ENCODE results near the gene CTRB1.
"Not testable (repeated sequence)": the region's sequence is repeated elsewhere in the genome, so short reads cannot be mapped to it uniquely, and the experiment has no call there.

CTRB1 gene

DNA sequence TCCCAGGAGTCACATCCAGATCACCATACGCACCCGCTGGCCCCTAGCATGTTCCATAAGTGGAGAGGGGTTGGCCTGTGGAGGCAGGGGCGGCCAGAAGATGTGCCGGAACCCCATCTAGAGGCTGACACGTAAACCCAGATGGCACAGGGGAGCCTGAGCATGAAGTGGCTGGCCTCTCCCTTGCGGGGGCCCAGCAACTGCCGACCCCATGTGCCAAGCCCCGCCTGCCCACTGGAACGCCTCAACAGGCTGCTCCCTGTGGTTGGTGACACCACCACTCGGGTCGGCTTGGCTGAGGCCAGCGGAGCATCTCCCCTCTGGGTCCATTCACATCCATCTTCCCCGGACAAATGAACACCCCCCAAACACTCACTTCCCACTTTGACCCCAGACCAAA is 23.2 kb downstream of the CTRB1 start:
- DNase-seq (ENCODE audit: low spot score) = no peak

- DNase-seq (ENCODE audit: low spot score) = not testable (repeated sequence)
These were observed 23.8 kb downstream of the CTRB1 start for GRCh38 chr16:75242436-75243078.

DNA sequence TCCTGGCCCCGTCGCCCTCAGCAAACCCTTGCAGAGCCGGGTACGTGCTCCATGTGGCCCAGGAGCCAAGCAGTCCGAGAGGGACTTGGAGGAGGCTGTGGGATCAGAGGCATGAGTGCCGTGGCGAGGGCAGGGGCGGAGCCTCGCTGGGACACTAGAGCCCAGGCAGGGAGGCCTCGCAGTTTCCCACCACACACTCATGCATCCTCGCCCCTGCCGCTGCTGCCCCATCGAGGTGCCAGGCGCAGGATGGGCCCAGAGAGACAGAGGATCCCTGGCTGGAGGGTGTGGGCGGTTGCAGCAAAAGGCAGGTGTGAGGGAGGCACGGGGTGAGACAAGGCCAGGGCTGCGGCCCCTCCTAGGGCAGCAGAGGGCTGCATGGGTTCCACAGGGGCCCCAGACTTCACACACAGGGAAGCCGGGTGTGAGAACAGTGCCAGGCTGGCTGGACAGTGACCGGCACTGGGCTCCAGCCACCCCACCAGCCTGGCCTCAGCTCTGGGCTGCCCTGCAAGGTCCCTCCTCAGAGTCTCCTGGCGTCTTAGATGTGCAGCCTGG is 25.0 kb downstream of the CTRB1 start:
- DNase-seq (ENCODE audit: low spot score) = no peak

GRCh38 chr16:75244225-75244809 is 25.5 kb downstream of the CTRB1 start:
- DNase-seq (ENCODE audit: low spot score) = no peak

DNA sequence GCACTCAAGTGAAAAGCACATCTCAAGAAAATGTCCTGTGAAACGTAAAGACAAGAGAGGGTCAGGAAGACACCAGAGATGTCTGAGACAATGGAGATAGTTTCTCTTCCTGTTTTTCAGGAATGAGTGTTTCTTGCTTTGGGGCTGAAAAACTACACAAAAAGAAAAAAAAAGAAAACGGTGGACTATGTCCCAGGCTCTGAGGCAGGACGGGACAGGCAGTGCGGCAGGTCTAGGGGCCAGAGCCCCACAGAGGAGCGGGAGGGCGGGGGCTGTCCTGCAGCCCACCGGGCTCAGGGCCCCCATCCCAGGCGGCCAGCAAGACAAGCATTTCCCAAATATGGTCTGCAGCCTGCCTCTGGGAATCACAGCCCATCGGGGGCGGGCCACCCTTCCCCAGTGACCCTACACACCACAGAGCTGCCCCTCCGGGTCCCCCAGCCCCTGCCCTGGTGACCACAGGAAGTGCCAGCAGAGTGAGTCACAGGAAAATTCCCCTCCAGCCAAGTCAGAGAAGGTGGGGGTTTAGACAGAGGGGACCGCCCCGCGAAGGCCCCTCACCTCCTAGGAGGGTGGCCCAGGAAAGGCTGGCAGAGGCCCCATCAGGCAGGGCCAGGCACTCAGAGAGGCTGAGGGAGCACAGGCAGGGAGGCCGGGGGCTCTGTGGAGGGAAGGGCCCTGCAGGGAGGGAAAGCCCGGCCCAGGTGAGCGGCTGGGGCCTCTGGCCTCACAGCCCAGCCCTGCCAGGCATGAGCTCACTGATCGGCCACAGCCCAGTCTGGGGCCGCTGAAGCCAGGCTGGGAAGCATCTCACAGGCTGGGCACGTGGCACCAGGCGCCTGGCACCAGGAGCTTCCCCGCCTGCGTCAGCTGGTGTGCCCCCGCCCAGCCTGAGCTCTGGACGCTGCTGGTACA is 26.3 kb downstream of the CTRB1 start:
- peak; percentile 80 for DNase-seq (ENCODE audit: low spot score)

DNA sequence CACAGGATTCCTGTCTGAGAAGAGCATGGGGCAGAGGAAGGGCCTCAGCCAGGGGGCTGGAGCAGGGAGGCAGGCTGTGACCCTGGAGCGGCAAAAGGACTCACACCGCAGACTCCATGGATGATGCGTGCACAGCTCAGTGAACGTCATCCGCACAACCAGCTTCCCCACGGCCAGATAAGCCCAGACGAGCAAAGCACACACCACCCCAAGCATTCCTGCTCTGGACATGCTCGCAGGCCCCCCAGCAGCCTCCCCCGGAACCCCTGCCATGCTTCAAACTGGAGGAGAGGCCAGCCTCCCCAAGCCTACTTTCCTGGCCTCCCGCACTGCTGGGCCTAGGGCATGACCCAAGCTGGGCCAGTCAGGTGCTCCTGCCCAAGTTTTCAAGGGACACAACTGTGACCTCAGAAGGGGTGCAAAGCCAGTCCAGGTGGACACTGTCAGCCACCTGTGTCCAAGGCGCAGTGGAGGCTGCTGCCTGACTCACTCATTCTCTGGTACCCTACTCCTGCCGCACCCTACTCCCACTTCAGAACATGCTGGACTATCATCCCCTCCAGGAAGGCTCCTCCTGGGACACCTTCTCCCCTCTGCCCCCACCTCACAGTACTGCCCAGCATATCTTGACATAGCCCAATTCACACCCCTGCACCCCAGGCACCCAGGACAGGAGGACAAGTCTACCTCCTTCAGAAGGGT is 27.9 kb downstream of the CTRB1 start:
- DNase-seq (ENCODE audit: low spot score) = no peak

GRCh38 chr16:75247249-75247648 is 28.5 kb downstream of the CTRB1 start:
- DNase-seq (ENCODE audit: low spot score) = no peak

DNA sequence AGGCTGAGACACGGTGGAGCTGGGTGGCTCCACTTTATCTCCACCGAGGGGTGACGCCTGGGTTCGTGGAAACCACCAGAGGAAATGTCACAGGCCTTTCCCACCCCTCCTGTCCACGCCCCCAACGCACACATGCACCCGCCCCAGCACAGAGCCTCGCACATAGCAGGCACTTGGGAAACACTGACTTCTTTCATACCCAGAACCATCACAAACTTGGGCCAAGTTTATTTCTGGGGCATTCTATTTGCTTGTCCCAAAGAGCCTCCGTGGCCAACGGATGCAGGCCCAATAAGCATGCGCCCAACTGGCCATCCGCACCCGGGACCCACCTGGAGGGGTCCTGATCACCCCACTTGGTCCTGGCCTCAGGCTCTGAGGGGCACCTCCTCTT is 29.4 kb downstream of the CTRB1 start:
- DNase-seq (ENCODE audit: low spot score) = no peak

DNA sequence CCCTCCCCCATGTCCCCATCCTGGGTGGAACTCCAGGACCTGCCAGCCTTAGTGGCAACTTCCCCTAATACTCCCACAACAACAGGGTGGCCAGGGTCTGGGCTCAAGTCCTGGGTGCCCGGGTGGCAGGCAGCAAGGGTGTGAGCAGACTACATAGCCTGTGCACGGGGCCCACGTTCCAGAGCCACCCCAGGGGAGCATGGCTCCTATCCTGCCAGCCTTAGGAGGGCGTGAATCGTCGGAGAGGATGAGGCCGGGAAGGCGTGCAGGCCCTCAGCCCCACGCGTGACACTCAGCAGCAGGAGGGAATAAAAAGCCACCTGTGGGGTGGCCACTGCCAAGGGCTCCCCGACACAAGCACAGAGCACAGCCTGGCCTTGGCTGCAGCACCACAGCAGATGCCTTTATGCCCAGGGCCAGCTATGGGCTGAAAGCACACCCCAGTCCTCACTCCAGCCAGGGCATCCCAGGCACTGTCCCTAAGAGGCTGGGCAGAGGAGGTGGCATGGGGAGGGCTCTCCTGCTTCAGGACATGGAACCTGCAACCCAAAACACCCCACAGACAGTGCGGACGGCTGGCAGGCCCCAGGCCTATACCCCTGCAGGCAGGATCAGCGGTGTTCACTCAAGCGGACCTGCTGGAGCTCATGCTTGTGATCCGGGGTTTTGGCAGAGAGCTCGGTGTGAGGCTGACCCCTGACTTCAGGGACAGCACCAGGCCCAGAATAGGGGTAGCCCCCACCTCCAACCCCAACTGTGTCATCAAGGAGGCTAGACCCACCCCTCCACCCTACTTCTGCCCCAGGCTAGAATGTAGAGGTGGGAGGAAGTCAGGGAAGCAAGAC is 30.0 kb downstream of the CTRB1 start:
- no peak for DNase-seq (ENCODE audit: low spot score)

- DNase-seq (ENCODE audit: low spot score) = no peak
These were observed 30.7 kb downstream of the CTRB1 start for GRCh38 chr16:75249441-75249840.

DNA sequence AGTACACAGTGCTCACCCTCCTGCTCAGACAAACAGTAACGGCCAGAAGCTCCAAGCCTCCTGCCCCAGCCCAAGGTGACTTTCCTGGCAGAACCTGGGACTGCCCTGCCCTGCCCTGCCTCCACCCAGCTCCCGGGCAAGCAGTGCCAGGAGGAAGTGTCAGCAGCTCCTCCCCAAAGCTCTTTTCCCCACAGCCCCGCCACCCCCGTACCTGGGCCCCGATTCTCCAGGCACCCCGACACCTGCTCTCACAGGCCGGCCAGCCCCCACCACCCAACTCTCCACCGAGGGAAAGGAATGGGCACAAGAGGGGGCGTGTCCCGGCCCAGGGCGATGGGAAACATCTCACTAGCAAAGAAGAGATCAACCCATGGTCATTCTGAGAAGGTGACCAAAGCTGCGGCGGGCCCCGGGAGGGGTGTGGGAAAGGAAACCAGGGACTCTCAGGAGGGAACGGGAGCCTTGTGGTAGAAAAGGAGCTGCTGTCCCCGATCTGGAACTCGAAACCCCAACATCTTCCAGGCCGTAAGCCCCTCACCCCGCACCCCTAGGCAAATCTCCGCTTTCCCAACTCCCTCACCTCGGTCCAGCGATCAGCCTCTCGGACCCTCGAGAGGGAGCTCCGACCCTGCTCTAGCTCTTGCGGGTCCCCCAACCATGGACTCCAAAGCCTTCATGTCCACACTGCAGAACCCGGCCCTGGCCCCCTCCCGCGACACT is 31.5 kb downstream of the CTRB1 start:
- DNase-seq (ENCODE audit: low spot score) = no peak

- DNase-seq (ENCODE audit: low spot score) = no peak
These were observed 32.1 kb downstream of the CTRB1 start for GRCh38 chr16:75250809-75251279.

- peak; percentile 97 for DNase-seq (ENCODE audit: low spot score)
These were observed 32.7 kb downstream of the CTRB1 start, which contains the start of gene BCAR1 for GRCh38 chr16:75251280-75252048. Gene BCAR1, minus strand, starts transcription at chr16:75251624. Its CDS starts 142 bp downstream, at chr16:75251482.

DNA sequence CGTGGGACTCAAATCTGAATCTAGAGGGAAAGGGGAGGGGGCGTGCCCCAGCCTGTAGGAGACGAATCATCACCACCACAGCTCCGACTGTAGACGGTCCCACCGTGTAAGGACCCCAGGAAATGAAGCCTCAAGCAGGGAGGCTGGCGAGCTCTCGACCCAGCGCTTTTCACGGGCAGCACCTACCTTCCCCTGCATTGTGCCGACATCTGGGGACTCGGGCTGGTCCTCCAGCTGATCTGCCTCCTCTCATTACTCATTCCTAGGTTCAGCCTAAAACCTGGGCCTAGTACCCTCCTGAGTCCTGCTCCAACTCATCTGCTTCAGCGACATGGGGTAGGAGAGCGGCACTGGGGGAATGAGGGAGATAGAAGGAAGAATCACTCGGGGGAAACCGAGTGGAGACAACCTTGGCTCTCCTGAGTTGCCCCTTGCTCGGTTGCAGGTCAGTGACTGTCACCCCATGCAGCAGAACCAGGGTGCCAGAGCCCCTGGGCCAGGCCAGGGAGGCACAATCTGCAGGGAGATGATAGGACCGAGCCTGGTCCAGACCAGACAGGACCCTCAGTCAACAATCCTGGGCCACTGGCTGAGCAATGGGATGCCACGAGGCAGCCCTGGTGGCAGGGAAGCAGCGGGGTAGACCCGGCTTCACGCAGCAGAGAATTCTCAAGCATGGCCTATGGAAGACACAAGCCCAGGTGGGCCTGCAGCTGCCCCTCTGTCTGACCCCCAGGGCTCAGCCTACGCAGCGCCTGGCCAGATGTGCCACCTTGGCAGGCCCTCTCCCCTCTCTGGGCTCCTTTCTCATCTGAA is 33.5 kb downstream of the CTRB1 start:
- no peak for DNase-seq (ENCODE audit: low spot score)

GRCh38 chr16:75252946-75253911 is 34.4 kb downstream of the CTRB1 start:
- DNase-seq (ENCODE audit: low spot score) = no peak

GRCh38 chr16:75254359-75254837 is 35.6 kb downstream of the CTRB1 start:
- peak; percentile 46 for DNase-seq (ENCODE audit: low spot score)

- peak; percentile 49 for DNase-seq (ENCODE audit: low spot score)
These were observed 37.3 kb downstream of the CTRB1 start for GRCh38 chr16:75256059-75256571.

Measured in ecto neural progenitor cell (in vitro differentiated cells).